H9 (cell line): ENCODE measurements around the gene LEFTY1. TPM values are rescaled to one million over a fixed set of nuclear protein-coding genes. Genes with fewer than 3 reads are reported as not detected.
A peak's percentile ranks its signal among the peaks of the same experiment; 100 is the strongest.

Source experiments
- DNase-seq: peaks from one replicate; pipeline ENCODE4 v3.0.0-alpha.2; 2017
- H2AFZ ChIP-seq: one replicate; pipeline ENCODE4 v1.6.1; 2013; ENCODE audit warnings: mild to moderate bottlenecking, low read length, control low read depth, moderate library complexity
- H2AK5ac ChIP-seq: 2 replicates; pipeline ENCODE4 v1.6.1; 2013; ENCODE audit warnings: low read length, control low read depth, mixed read lengths; ENCODE audit not compliant: insufficient read length
- H2BK120ac ChIP-seq: one replicate; pipeline ENCODE4 v1.6.1; 2013; ENCODE audit warnings: low read depth, mild to moderate bottlenecking, low read length, control low read depth, inconsistent platforms; ENCODE audit not compliant: poor library complexity, severe bottlenecking
- H2BK12ac ChIP-seq: 2 replicates; pipeline ENCODE4 v1.6.1; 2013; ENCODE audit warnings: low read length, control low read depth, mixed read lengths, low read depth; ENCODE audit not compliant: insufficient read length
- H2BK15ac ChIP-seq: 2 replicates; pipeline ENCODE4 v1.6.1; 2013; ENCODE audit warnings: low read depth, low read length, control low read depth
- H2BK20ac ChIP-seq: one replicate; pipeline ENCODE4 v1.6.1; 2013; ENCODE audit warnings: low read depth, mild to moderate bottlenecking, low read length, control low read depth, inconsistent platforms; ENCODE audit not compliant: poor library complexity, severe bottlenecking
- H2BK5ac ChIP-seq: 2 replicates; pipeline ENCODE4 v1.6.1; 2013; ENCODE audit warnings: low read length, control low read depth, mixed read lengths; ENCODE audit not compliant: insufficient read length
- H3K14ac ChIP-seq: 2 replicates; pipeline ENCODE4 v1.6.1; 2013; ENCODE audit warnings: low read length, control low read depth; ENCODE audit not compliant: insufficient read depth
- H3K18ac ChIP-seq: 2 replicates; pipeline ENCODE4 v1.6.1; 2013; ENCODE audit warnings: low read depth, mild to moderate bottlenecking, mixed read lengths, low read length, control low read depth; ENCODE audit not compliant: insufficient read length
- H3K23ac ChIP-seq: 2 replicates; pipeline ENCODE4 v1.6.1; 2013; ENCODE audit warnings: low read length, control low read depth, mixed read lengths, low read depth; ENCODE audit not compliant: insufficient read length
- H3K23me2 ChIP-seq: 2 replicates; pipeline ENCODE4 v1.6.1; 2013; ENCODE audit warnings: low read depth, mild to moderate bottlenecking, mixed read lengths, low read length, control low read depth; ENCODE audit not compliant: insufficient read length, poor library complexity, severe bottlenecking
- H3K27ac ChIP-seq: 2 replicates; pipeline ENCODE4 v1.5.1; 2013; ENCODE audit warnings: low read length, control low read depth, mixed read lengths, low read depth; ENCODE audit not compliant: insufficient read length
- H3K27me3 ChIP-seq: 2 replicates; pipeline ENCODE4 v1.6.1; 2013; ENCODE audit warnings: low read length, control low read depth, inconsistent platforms; ENCODE audit not compliant: insufficient read depth
- H3K4ac ChIP-seq: 2 replicates; pipeline ENCODE4 v1.6.1; 2013; ENCODE audit warnings: low read depth, mild to moderate bottlenecking, control low read depth, inconsistent platforms, low read length, moderate library complexity
- H3K4me1 ChIP-seq: 2 replicates; pipeline ENCODE4 v1.6.1; 2013; ENCODE audit warnings: low read length, control low read depth, inconsistent platforms; ENCODE audit not compliant: insufficient read depth
- H3K4me2 ChIP-seq: 2 replicates; pipeline ENCODE4 v1.6.1; 2013; ENCODE audit warnings: low read length, control low read depth, mixed read lengths; ENCODE audit not compliant: insufficient read length, insufficient read depth
- H3K56ac ChIP-seq: 2 replicates; pipeline ENCODE4 v1.6.1; 2013; ENCODE audit warnings: low read depth, mild to moderate bottlenecking, mixed read lengths, low read length, control low read depth; ENCODE audit not compliant: insufficient read length
- H3K79me1 ChIP-seq: 2 replicates; pipeline ENCODE4 v1.6.1; 2013; ENCODE audit warnings: low read depth, mild to moderate bottlenecking, moderate library complexity, low read length, control low read depth, inconsistent platforms; ENCODE audit not compliant: insufficient read depth, poor library complexity, severe bottlenecking
- H3K79me2 ChIP-seq: 2 replicates; pipeline ENCODE4 v1.6.1; 2013; ENCODE audit warnings: low read length, control low read depth, inconsistent platforms; ENCODE audit not compliant: insufficient read depth
- H3K9ac ChIP-seq: 2 replicates; pipeline ENCODE4 v1.6.1; 2013; ENCODE audit warnings: low read length, control low read depth, mixed read lengths; ENCODE audit not compliant: insufficient read length; ENCODE audit errors: extremely low read depth
- H3K9me3 ChIP-seq: one replicate; pipeline ENCODE4 v1.6.1; 2013; ENCODE audit warnings: low read depth, low read length, inconsistent platforms; ENCODE audit not compliant: control insufficient read depth
- H3T11ph ChIP-seq: one replicate; pipeline ENCODE4 v1.6.1; 2013; ENCODE audit warnings: mild to moderate bottlenecking, low read length, control low read depth, inconsistent platforms
- H4K20me1 ChIP-seq: one replicate; pipeline ENCODE4 v1.6.1; 2013; ENCODE audit not compliant: control insufficient read depth, insufficient read length, insufficient read depth
- H4K5ac ChIP-seq: 2 replicates; pipeline ENCODE4 v1.6.1; 2013; ENCODE audit warnings: low read depth, mild to moderate bottlenecking, mixed read lengths, low read length, control low read depth; ENCODE audit not compliant: insufficient read length
- H4K8ac ChIP-seq: replicated peaks from 2 replicates; pipeline ENCODE4 v1.6.1; 2013; ENCODE audit warnings: low read length, control low read depth, mixed read lengths, low read depth; ENCODE audit not compliant: insufficient read length
- H4K91ac ChIP-seq: 2 replicates; pipeline ENCODE4 v1.6.1; 2013; ENCODE audit warnings: low read depth, mild to moderate bottlenecking, moderate library complexity, mixed read lengths, low read length, control low read depth; ENCODE audit not compliant: insufficient read length
- H3K27ac Mint-ChIP-seq, 3 experiments: 2 replicates in 2 of 3; 3 replicates in 1 of 3; pipeline ENCODE4 v1.8.0; 2020 to 2021; ENCODE audit warnings: mixed read lengths in 3 of 3, mild to moderate bottlenecking in 1 of 3, moderate library complexity in 1 of 3
- H3K27me3 Mint-ChIP-seq: 2 replicates; pipeline ENCODE4 v1.8.0; 2021; ENCODE audit warnings: low read depth, mild to moderate bottlenecking, moderate library complexity, mixed read lengths
- H3K36me3 Mint-ChIP-seq, 3 experiments: 2 replicates in 2 of 3; 3 replicates in 1 of 3; pipeline ENCODE4 v1.8.0; 2020 to 2021; ENCODE audit warnings: low read depth in 3 of 3, mixed read lengths in 3 of 3; ENCODE audit not compliant: insufficient read depth in 1 of 3
- H3K4me1 Mint-ChIP-seq, 2 experiments: 2 replicates each; pipeline ENCODE4 v1.8.0; 2020; ENCODE audit warnings: mixed read lengths in 2 of 2
- H3K4me3 Mint-ChIP-seq, 2 experiments: 2 replicates in 1 of 2; 3 replicates in 1 of 2; pipeline ENCODE4 v1.8.0; 2020 to 2021; ENCODE audit warnings: mild to moderate bottlenecking in 2 of 2, mixed read lengths in 2 of 2, moderate library complexity in 1 of 2
- H3K9me3 Mint-ChIP-seq, 2 experiments: 2 replicates in 1 of 2; 3 replicates in 1 of 2; pipeline ENCODE4 v1.8.0; 2020; ENCODE audit warnings: mild to moderate bottlenecking in 2 of 2, mixed read lengths in 2 of 2, moderate library complexity in 1 of 2
- WGBS: extraction: QIAGEN DNeasy Blood & Tissue Kit; methylation state at CpG from one replicate; pipeline ENCODE4 v1.1.7; 2013; ENCODE audit warnings: missing lambda C conversion rate, low lambda C conversion rate, mixed read lengths; ENCODE audit not compliant: insufficient read length; ENCODE audit errors: extremely low coverage; 5-methylcytosine and 5-hydroxymethylcytosine counted together
- total RNA-seq: library from RNA; stranded (reverse); gene quantifications from 2 replicates; pipeline ENCODE4 v1.2.1, GENCODE V29; 2021
- TF ChIP-seq, protein P1 (sequence below): fragments of 200-600 bp; sonication (generic); conservative IDR thresholded peaks from 3 replicates; pipeline ENCODE4 v1.8.0; 2021; ENCODE audit warnings: antibody characterized with exemption, mild to moderate bottlenecking

The LEFTY1 gene
- total RNA-seq, 1 experiment from 2014 or later = 107 TPM

DNA sequence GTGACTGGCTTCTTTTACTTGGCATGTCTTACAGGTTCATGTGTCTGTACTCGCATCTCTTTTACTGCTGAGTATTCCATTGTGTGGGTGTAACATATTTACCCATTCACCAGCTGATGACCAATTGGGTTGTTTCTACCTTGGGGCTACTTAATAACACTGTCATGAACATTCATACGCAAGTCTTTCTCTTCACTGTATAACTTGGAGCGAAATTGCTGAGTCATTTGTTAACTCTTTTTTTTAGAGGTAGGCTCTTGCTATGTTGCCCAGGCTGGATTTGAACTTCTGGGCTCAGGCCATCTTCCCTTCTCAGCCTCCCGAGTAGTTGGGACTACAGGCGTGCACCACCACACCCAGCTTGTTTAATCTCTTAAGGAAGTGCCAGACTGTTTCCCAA lies 28.6 kb upstream of the LEFTY1 start:
- H2BK5ac ChIP-seq = no peak overlapping the region
- H3K9me3 ChIP-seq = no peaks in the 10 kb centered on the region
- no peak overlapping the region for H3K14ac ChIP-seq
- TF ChIP-seq, protein P1, sequence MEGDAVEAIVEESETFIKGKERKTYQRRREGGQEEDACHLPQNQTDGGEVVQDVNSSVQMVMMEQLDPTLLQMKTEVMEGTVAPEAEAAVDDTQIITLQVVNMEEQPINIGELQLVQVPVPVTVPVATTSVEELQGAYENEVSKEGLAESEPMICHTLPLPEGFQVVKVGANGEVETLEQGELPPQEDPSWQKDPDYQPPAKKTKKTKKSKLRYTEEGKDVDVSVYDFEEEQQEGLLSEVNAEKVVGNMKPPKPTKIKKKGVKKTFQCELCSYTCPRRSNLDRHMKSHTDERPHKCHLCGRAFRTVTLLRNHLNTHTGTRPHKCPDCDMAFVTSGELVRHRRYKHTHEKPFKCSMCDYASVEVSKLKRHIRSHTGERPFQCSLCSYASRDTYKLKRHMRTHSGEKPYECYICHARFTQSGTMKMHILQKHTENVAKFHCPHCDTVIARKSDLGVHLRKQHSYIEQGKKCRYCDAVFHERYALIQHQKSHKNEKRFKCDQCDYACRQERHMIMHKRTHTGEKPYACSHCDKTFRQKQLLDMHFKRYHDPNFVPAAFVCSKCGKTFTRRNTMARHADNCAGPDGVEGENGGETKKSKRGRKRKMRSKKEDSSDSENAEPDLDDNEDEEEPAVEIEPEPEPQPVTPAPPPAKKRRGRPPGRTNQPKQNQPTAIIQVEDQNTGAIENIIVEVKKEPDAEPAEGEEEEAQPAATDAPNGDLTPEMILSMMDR = no peak
- no peak overlapping the region for H4K5ac ChIP-seq
- H4K8ac ChIP-seq = no peak overlapping the region
- Mint-ChIP-seq H3K36me3 (peaks cover 38 to 55% (median 51%) of the 10 kb centered on the region in 3 experiments; a peak in 6 of 7 replicates), H3K4me3 (no peak overlapping the region), H3K27me3 (no peaks in the 10 kb centered on the region), H3K9me3 (no peaks in the 10 kb centered on the region), H3K27ac (peak overlapping the region in 1 of 3 experiments; percentile 74; a peak in 2 of 7 replicates), H3K4me1 (peaks cover 2 to 5% of the 10 kb centered on the region in 2 experiments; a peak in 1 of 4 replicates)
- H2BK15ac ChIP-seq = no peak overlapping the region
- H2AFZ ChIP-seq = no peak overlapping the region
- H3K27ac ChIP-seq = no peak overlapping the region
- DNase-seq = no peak
- H3K4me1 ChIP-seq = no peaks in the 10 kb centered on the region
- H4K20me1 ChIP-seq = no peaks in the 10 kb centered on the region
- H3K9ac ChIP-seq = no peak overlapping the region
- H2AK5ac ChIP-seq = no peak overlapping the region
- no CpG with 5 or more reads among the region's 5 CpGs for WGBS
- H3K23me2 ChIP-seq = no peaks in the 10 kb centered on the region
- no peaks in the 10 kb centered on the region for H3K79me1 ChIP-seq
- no peaks in the 10 kb centered on the region for H3K79me2 ChIP-seq
- no peaks in the 10 kb centered on the region for H3K27me3 ChIP-seq
- no peak overlapping the region for H2BK120ac ChIP-seq
- H3K4me2 ChIP-seq = no peak overlapping the region
- no peak overlapping the region for H2BK12ac ChIP-seq
- H2BK20ac ChIP-seq = no peak overlapping the region
- no peak overlapping the region for H4K91ac ChIP-seq
- H3T11ph ChIP-seq = no peak overlapping the region
- no peak overlapping the region for H3K23ac ChIP-seq
- H3K4ac ChIP-seq = no peak overlapping the region
- no peak overlapping the region for H3K18ac ChIP-seq
- H3K56ac ChIP-seq = no peak overlapping the region
